Peyer's patch (tissue), 4 donors: ENCODE measurements around the gene ICA1.

Experiments
- POLR2A ChIP-seq, 2 donors: fragments of 450-650 bp; IDR thresholded peaks; one replicate each; pipeline ENCODE4 v1.5.1; 2017; ENCODE audit warnings: antibody characterized with exemption in 2 of 2, mild to moderate bottlenecking in 2 of 2, moderate library complexity in 2 of 2
- TF ChIP-seq, protein P1 (sequence below), 6 experiments: fragments of 450-650 bp in 4 of 6; fragments of 200-600 bp in 2 of 6; sonication (generic) in 1 of 6; IDR thresholded peaks; one replicate each; pipeline ENCODE4 v1.5.1; 2017 to 2019; ENCODE audit warnings: antibody characterized with exemption in 6 of 6, mild to moderate bottlenecking in 3 of 6, moderate library complexity in 1 of 6

DNA sequence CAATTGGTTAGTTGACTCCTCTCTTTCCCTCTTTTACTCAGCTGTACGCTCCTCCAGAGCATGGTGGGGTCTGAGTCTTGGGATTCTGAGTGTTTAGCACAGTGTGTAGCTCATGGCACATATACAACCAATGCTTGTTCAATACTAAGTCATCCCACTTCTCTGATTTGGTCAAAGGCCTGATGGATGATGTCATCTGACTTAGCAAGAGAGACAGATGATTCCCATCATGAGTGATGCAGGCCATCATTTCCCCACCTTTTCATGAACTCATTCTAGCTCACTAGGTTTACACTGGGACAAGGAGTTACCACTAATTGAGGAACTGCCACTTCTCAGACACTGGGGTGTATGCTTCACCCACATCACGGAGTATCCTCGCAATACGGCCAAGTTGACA, 3.8 kb downstream of the ICA1 start:
- no peak for TF ChIP-seq POLR2A (IDR thresholded peaks at IDR 0.05)
- TF ChIP-seq, protein P1, sequence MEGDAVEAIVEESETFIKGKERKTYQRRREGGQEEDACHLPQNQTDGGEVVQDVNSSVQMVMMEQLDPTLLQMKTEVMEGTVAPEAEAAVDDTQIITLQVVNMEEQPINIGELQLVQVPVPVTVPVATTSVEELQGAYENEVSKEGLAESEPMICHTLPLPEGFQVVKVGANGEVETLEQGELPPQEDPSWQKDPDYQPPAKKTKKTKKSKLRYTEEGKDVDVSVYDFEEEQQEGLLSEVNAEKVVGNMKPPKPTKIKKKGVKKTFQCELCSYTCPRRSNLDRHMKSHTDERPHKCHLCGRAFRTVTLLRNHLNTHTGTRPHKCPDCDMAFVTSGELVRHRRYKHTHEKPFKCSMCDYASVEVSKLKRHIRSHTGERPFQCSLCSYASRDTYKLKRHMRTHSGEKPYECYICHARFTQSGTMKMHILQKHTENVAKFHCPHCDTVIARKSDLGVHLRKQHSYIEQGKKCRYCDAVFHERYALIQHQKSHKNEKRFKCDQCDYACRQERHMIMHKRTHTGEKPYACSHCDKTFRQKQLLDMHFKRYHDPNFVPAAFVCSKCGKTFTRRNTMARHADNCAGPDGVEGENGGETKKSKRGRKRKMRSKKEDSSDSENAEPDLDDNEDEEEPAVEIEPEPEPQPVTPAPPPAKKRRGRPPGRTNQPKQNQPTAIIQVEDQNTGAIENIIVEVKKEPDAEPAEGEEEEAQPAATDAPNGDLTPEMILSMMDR (IDR thresholded peaks at IDR 0.05) = no peak
